ENCODE data around the gene VPS52.
A peak's percentile ranks its signal among the peaks of the same experiment; 100 is the strongest.

The VPS52 gene

GRCh38 chr6:33271468-33272274, at the start of gene VPS52, which contains the start of gene RPS18:
Gene VPS52, minus strand, starts transcription at chr6:33271876. Its CDS starts 201 bp downstream, at chr6:33271675.
Gene RPS18, plus strand, starts transcription at chr6:33272075. Its CDS starts 45 bp downstream, at chr6:33272120.
- Mint-ChIP-seq H3K4me3 (peak within 1 kb of the TSS; percentile 96 to 97 (median 97)), H3K4me1 (peaks cover 58% of the 10 kb centered on the region), H3K9me3 (no peaks in the 10 kb centered on the region), H3K36me3 (ENCODE audit: low read depth) (peaks cover 54% of the 10 kb centered on the region), H3K27ac (peak within 1 kb of the TSS; percentile 100), H3K27me3 (ENCODE audit: low read depth) (no peaks in the 10 kb centered on the region)
- no peak for TF ChIP-seq CTCF (IDR thresholded peaks at IDR 0.05; ENCODE audit: unreplicated experiment in 3 of 3)

- no peaks in the 10 kb centered on the region for H3K9me3 Mint-ChIP-seq
- peak overlapping the region; percentile 38 to 91 (median 83) for H3K27ac Mint-ChIP-seq
- TF ChIP-seq CTCF (IDR thresholded peaks at IDR 0.05; ENCODE audit: unreplicated experiment in 3 of 3) = no peak
Measured at GRCh38 chr6:33321227-33321626, 49.6 kb upstream of the VPS52 start.

GRCh38 chr6:33320315-33321181, 48.9 kb upstream of the VPS52 start:
- Mint-ChIP-seq H3K27me3 (ENCODE audit: low read depth) (no peaks in the 10 kb centered on the region), H3K4me1 (peaks cover 66% of the 10 kb centered on the region), H3K27ac (peak overlapping the region; percentile 44 to 91 (median 59)), H3K9me3 (no peaks in the 10 kb centered on the region), H3K36me3 (ENCODE audit: low read depth) (peaks cover 24% of the 10 kb centered on the region), H3K4me3 (peak overlapping the region; percentile 88 to 97 (median 96))
- TF ChIP-seq CTCF (IDR thresholded peaks at IDR 0.05; ENCODE audit: unreplicated experiment in 3 of 3) = no peak

More at GRCh38 chr6:33321227-33321626, 49.6 kb upstream of the VPS52 start:
- peaks cover 24% of the 10 kb centered on the region for H3K36me3 Mint-ChIP-seq (ENCODE audit: low read depth)
- H3K27me3 Mint-ChIP-seq (ENCODE audit: low read depth) = no peaks in the 10 kb centered on the region
- H3K4me3 Mint-ChIP-seq = peak overlapping the region; percentile 88 to 97 (median 96)
- H3K4me1 Mint-ChIP-seq = peaks cover 66% of the 10 kb centered on the region

- peak overlapping the region; percentile 88 to 97 (median 96) for H3K4me3 Mint-ChIP-seq
- H3K4me1 Mint-ChIP-seq = peaks cover 66% of the 10 kb centered on the region
- H3K36me3 Mint-ChIP-seq (ENCODE audit: low read depth) = peaks cover 24% of the 10 kb centered on the region
- TF ChIP-seq CTCF (IDR thresholded peaks at IDR 0.05; ENCODE audit: unreplicated experiment in 3 of 3) = no peak
- H3K9me3 Mint-ChIP-seq = no peaks in the 10 kb centered on the region
- peak overlapping the region; percentile 64 to 98 (median 91) for H3K27ac Mint-ChIP-seq
- no peaks in the 10 kb centered on the region for H3K27me3 Mint-ChIP-seq (ENCODE audit: low read depth)
Measured at GRCh38 chr6:33319939-33320314, 48.3 kb upstream of the VPS52 start.

- Mint-ChIP-seq H3K36me3 (ENCODE audit: low read depth) (peaks cover 24% of the 10 kb centered on the region), H3K9me3 (no peaks in the 10 kb centered on the region), H3K4me3 (peak overlapping the region; percentile 96 to 97 (median 97)), H3K27ac (peak overlapping the region; percentile 91 to 98 (median 98)), H3K27me3 (ENCODE audit: low read depth) (peaks cover under 1% of the 10 kb centered on the region), H3K4me1 (peaks cover 71% of the 10 kb centered on the region)
- TF ChIP-seq CTCF (IDR thresholded peaks at IDR 0.05; ENCODE audit: unreplicated experiment in 3 of 3) = no peak
Measured at GRCh38 chr6:33318426-33319073, 46.9 kb upstream of the VPS52 start.

Data from nephron (organoid).